Stimulated activated CD4-positive, alpha-beta T cell treated with anti-CD3 and anti-CD28 coated beads, Interleukin-4, amount 100 ng/mL, for 24 hours (primary cell): ENCODE results near the gene APLP1.
"Not testable (repeated sequence)": the region's sequence is repeated elsewhere in the genome, so short reads cannot be mapped to it uniquely, and the experiment has no call there.

Experiments
- DNase-seq: peaks from one replicate; pipeline ENCODE4 v3.0.0-alpha.2; 2020

The APLP1 gene

GRCh38 chr19:35908973-35909683, 40.8 kb downstream of the APLP1 start:
- DNase-seq: no peak

- DNase-seq: no peak
These were observed 41.3 kb downstream of the APLP1 start for GRCh38 chr19:35909684-35910035.

GRCh38 chr19:35910355-35910754, 42.0 kb downstream of the APLP1 start:
- DNase-seq: not testable (repeated sequence)

- DNase-seq: no peak
These were observed 42.8 kb downstream of the APLP1 start for GRCh38 chr19:35911173-35911572.

GRCh38 chr19:35911790-35912189, 43.4 kb downstream of the APLP1 start:
- no peak for DNase-seq

- no peak for DNase-seq
These were observed 45.2 kb downstream of the APLP1 start for GRCh38 chr19:35913589-35913988.

- no peak for DNase-seq
These were observed 47.1 kb downstream of the APLP1 start for GRCh38 chr19:35915443-35915842.

GRCh38 chr19:35919306-35919705, 50.9 kb downstream of the APLP1 start:
- DNase-seq: no peak

GRCh38 chr19:35921012-35921411, 52.6 kb downstream of the APLP1 start:
- no peak for DNase-seq

- no peak for DNase-seq
These were observed 57.1 kb downstream of the APLP1 start for GRCh38 chr19:35925501-35925900.

- no peak for DNase-seq
These were observed 60.1 kb downstream of the APLP1 start for GRCh38 chr19:35928507-35928906.
